HG03045 (cell line): ENCODE measurements around the gene AMER1.

Source experiments
- ATAC-seq: cut with Tn5 transposase; IDR thresholded peaks from one replicate; pipeline ENCODE4 v1.9.1; 2021; ENCODE audit warnings: mild to moderate bottlenecking, moderate library complexity; ENCODE audit not compliant: unreplicated experiment

Gene AMER1

DNA sequence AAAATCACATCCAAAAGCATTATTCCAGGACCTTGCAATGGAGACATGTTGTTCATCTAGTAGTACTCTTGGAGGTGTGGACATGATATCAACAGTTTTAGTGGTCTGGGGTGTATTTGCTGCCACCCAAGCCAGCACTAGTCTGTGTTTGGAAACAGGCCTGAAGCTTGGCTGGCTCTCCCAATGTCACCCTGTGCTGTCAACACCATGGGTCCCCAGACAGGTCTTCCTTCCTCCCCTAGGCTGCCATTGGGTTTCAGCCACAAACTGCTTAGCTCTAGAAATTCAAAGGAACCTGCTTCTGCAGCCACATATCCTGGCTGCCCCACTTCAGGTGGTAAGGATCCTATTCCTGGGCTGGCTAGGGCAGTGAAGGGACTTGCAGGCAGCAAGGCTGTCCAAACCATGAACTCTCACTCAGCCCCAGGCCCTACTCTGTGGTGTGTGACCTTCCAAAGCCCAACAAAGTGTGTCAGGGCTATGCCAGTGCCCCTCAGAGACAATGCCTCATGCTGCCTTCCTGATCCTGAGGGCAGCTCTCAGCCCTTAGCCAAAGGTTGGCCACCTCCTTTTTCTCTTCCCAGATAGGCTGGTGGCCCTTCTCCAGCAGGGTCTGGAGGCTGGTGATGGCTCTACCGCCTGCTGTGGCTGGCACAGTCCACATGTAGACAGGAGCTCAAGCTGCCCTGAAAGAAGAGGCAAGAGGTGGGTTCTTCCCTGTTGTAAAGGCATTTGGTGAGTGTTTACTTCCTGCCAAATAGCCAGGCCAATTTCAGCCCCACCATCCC is 18.3 kb downstream of the AMER1 start:
- no peak for ATAC-seq

DNA sequence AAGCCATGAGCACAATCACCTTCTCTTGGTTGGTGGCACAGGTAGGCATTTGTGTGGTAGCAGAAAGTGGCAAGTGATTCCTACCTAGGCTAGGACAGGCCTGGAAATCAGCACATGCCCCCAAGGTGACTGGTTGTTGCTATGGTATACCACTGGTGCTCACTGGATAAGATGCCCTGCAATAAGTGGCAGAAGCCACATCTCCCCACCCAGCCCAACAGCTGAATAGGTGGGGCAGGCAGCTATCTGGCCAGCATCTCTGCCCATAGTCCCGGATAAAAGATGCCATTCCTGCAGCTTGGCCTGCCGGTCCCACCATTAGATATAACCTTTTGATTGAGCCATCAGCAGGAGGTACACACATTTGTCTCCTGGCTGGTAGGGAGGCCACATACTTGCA is 21.1 kb downstream of the AMER1 start:
- ATAC-seq: no peak

DNA sequence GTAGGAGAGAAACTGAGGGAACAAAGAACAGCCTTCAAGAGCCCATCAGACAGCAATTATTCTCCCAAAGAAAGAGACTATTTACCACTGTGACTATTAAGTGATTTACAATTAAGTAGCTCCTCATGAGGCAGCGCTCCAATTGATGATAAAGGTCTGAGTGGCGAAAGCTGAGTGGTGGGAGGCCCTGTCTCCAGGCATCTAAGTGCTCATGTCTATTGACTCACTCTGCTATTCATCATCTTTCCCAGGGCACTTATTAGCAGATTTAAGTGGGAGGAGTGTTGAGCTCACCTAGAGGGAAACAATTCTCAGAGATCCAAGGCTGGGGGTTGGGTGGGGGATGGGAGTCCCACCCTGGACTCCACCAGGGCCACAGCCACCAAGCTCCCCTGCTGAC is 23.3 kb downstream of the AMER1 start:
- no peak for ATAC-seq

DNA sequence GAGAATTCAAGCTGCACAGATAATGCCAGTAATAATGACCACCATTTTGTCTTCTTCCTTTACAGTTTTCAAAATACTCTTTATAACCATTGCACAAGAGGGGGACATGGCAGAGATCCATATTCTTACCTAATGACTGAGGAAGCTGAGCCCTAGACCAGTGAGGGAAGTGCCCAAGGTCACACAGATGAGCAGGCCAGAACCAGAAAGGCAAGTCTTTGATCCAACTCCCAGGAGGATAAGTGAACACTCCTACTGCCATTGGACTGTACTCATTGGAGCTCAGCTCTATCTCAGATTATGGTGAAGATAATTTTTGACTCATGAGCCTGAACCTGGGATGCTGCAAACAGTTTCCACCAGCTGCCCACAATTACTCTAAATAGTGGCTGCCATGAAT is 28.6 kb downstream of the AMER1 start:
- ATAC-seq: no peak

DNA sequence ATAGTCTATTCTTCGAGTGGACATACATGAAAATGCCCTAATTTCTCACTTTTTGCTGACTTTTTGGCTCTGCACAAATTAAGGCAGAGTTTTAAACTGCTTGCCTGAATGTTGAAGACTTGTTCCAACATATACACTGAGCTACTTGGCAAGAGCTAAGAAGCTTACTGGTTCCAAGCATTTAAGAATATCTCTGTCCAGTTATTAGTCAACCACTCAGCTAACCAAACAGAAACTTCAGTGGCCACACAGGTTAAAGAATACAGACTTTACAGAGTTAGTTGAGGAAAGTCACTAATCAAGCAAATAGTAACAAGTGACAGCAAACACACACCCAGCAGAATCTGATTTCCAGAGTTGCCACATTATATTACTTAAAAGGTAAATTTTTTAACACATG is 35.5 kb downstream of the AMER1 start:
- ATAC-seq: no peak

DNA sequence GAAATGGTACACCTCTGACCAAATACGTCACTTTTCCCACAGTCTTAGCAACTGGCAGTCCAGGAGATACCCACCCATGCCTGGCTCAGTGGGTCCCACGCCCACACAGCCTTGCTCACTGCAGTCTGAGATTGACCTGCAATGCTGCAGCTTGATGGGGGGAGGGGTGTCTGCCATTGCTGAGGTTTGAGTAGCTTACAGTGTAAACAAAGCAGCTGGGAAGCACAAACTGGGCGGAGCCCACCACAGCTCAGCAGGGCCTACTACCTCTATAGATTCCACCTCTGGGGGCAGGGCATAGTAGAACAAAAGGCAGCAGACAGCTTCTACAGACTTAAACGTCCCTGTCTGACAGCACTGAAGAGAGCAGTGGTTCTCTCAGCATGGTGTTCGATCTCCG is 52.7 kb downstream of the AMER1 start:
- no peak for ATAC-seq

DNA sequence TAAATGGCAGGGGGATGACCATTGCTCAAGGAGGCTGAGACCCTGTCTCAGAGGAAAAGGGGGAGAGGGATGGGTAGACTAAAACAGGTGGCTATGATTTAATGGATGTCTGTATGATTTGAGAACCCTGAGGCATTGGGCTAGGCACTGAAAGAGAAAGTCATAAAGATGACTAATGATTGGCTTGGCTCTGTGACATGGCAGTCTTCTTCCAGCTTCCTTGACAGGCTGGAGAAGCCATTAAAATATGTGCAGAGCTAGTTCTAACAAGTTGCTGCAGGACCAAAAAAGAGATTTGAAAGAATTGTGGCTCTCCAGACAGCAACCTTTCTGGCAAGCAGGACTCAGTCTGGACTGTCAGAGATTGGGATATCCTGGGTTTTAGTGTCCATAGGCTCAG is 53.6 kb downstream of the AMER1 start:
- ATAC-seq: no peak

DNA sequence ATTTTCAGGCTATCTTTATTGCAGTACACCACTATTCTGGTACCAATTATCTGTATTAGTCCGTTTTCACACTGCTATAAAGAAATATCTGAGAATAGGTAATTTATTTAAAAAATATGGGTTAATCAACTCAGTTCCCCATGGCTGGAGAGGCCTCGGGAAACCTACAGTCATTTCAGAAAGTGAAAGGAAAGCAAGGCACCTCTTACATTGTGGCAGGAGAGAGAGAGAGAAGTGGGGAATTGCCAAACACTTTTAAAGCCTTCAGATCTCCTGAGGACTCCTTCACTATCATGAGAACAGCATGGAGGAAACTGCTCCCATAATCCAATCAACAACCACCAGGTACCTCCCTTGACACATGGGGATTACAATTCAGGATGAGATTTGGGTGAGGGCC is 54.7 kb downstream of the AMER1 start:
- no peak for ATAC-seq
